ENCODE data around the gene ILKAP.

Gene ILKAP

DNA sequence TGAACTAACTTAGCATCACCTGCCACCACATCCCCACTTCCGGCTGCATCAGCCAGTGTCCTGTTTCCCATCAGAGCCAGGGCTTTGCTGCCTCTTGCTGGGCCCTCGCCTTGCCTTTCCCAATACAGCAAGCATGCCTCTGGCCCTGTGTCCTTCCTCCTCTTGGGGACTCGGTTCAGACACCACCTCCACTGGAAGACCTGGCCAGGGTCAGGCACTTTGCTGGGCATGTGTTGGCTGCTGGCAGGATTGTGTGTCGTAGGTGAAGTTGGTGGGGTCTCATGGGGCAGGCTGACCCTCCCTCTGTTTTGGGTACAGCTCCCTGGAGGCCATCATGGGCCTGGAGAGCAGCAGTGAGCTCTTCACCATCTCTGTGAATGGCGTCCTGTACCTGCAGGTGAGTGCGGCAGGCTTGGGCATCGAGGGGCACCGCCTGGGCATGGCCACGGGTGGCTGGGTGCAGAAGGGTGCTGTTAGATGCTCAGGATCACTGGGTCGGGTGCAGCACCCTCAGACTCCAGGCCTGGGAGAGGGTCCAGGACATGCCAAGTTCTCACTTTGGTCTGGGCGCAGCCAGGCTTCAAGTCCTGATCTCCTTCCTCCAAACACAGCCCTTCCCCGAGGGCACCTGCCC lies 38.1 kb downstream of the ILKAP start:
- Histone ChIP-seq H3K9me3 (ENCODE audit: control insufficient read depth in 2 of 2, low read length in 2 of 2) (no peaks in the 10 kb centered on the region), H3K4me3 (ENCODE audit: low read length in 2 of 2) (no peak overlapping the region), H3K27ac (ENCODE audit: low read depth in 2 of 2, low read length in 2 of 2) (no peak overlapping the region), H3K36me3 (ENCODE audit: control insufficient read depth in 2 of 2, insufficient read depth in 2 of 2, low read length in 2 of 2) (peaks cover 12 to 19% of the 10 kb centered on the region in 2 donors), H3K9ac (ENCODE audit: low read depth in 1 of 2, low read length in 2 of 2) (no peak overlapping the region), H3K4me1 (ENCODE audit: control insufficient read depth in 2 of 2, insufficient read depth in 2 of 2, low read length in 2 of 2) (no peaks in the 10 kb centered on the region), H3K27me3 (ENCODE audit: control insufficient read depth in 2 of 2, insufficient read depth in 2 of 2, low read length in 2 of 2) (peaks cover 2 to 8% of the 10 kb centered on the region in 2 donors)

- Histone ChIP-seq H3K9ac (ENCODE audit: low read depth in 1 of 2, low read length in 2 of 2) (no peak overlapping the region), H3K36me3 (ENCODE audit: control insufficient read depth in 2 of 2, insufficient read depth in 2 of 2, low read length in 2 of 2) (peaks cover 11 to 15% of the 10 kb centered on the region in 2 donors), H3K4me1 (ENCODE audit: control insufficient read depth in 2 of 2, insufficient read depth in 2 of 2, low read length in 2 of 2) (peaks cover 0 to 2% of the 10 kb centered on the region in 2 donors), H3K4me3 (ENCODE audit: low read length in 2 of 2) (no peak overlapping the region), H3K27me3 (ENCODE audit: control insufficient read depth in 2 of 2, insufficient read depth in 2 of 2, low read length in 2 of 2) (peaks cover 4 to 11% of the 10 kb centered on the region in 2 donors), H3K27ac (ENCODE audit: low read depth in 2 of 2, low read length in 2 of 2) (no peak overlapping the region), H3K9me3 (ENCODE audit: control insufficient read depth in 2 of 2, low read length in 2 of 2) (no peaks in the 10 kb centered on the region)
Observed at GRCh38 chr2:238164906-238165287, 38.6 kb downstream of the ILKAP start.

DNA sequence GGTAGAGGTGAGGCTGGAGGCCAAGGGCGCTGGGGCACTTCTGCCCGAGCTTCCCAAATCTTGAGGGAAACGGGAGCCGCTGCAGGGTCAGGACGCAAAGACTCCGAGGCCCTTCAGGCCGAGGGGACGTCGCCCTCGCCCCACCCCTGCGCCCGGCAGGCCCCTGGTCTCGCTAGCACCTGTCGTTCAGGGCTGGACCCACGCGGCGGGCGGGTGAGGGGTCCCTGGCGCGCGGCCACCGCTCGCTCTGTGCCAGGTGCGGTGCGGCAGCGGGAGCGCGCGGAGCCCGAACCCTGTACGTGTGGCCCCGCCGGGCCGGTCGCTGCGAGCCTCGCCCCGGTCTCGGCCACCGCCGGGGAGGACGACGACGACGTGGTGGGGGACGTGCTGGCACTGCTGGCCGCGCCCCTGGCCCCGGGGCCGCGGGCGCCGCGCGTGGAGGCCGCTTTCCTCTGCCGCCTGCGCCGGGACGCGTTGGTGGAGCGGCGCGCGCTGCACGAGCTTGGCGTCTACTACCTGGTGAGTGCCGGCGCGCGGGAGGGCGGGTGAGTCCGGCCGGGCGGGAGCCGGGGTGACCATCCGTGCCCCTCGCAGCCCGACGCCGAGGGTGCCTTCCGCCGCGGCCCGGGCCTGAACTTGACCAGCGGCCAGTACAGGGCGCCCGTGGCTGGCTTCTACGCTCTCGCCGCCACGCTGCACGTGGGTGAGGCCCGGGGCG lies 39.9 kb downstream of the ILKAP start:
- Histone ChIP-seq H3K27me3 (ENCODE audit: control insufficient read depth in 2 of 2, insufficient read depth in 2 of 2, low read length in 2 of 2) (peaks cover 7 to 19% of the 10 kb centered on the region in 2 donors), H3K4me3 (ENCODE audit: low read length in 2 of 2) (no peak overlapping the region), H3K9ac (ENCODE audit: low read depth in 1 of 2, low read length in 2 of 2) (no peak overlapping the region), H3K9me3 (ENCODE audit: control insufficient read depth in 2 of 2, low read length in 2 of 2) (no peaks in the 10 kb centered on the region), H3K36me3 (ENCODE audit: control insufficient read depth in 2 of 2, insufficient read depth in 2 of 2, low read length in 2 of 2) (peaks cover 1 to 5% of the 10 kb centered on the region in 2 donors), H3K4me1 (ENCODE audit: control insufficient read depth in 2 of 2, insufficient read depth in 2 of 2, low read length in 2 of 2) (peaks cover 0 to 2% of the 10 kb centered on the region in 2 donors), H3K27ac (ENCODE audit: low read depth in 2 of 2, low read length in 2 of 2) (no peak overlapping the region)

- H3K27me3 ChIP-seq (ENCODE audit: control insufficient read depth in 2 of 2, insufficient read depth in 2 of 2, low read length in 2 of 2) = peaks cover 7 to 19% of the 10 kb centered on the region in 2 donors
- H3K36me3 ChIP-seq (ENCODE audit: control insufficient read depth in 2 of 2, insufficient read depth in 2 of 2, low read length in 2 of 2) = peaks cover 0 to 4% of the 10 kb centered on the region in 2 donors
- no peak overlapping the region for H3K4me3 ChIP-seq (ENCODE audit: low read length in 2 of 2)
- peaks cover 3 to 8% of the 10 kb centered on the region in 2 donors for H3K4me1 ChIP-seq (ENCODE audit: control insufficient read depth in 2 of 2, insufficient read depth in 2 of 2, low read length in 2 of 2)
- H3K9me3 ChIP-seq (ENCODE audit: control insufficient read depth in 2 of 2, low read length in 2 of 2) = no peaks in the 10 kb centered on the region
- no peak overlapping the region for H3K9ac ChIP-seq (ENCODE audit: low read depth in 1 of 2, low read length in 2 of 2)
- no peak overlapping the region for H3K27ac ChIP-seq (ENCODE audit: low read depth in 2 of 2, low read length in 2 of 2)
Observed at GRCh38 chr2:238162846-238163441, 40.6 kb downstream of the ILKAP start.

DNA sequence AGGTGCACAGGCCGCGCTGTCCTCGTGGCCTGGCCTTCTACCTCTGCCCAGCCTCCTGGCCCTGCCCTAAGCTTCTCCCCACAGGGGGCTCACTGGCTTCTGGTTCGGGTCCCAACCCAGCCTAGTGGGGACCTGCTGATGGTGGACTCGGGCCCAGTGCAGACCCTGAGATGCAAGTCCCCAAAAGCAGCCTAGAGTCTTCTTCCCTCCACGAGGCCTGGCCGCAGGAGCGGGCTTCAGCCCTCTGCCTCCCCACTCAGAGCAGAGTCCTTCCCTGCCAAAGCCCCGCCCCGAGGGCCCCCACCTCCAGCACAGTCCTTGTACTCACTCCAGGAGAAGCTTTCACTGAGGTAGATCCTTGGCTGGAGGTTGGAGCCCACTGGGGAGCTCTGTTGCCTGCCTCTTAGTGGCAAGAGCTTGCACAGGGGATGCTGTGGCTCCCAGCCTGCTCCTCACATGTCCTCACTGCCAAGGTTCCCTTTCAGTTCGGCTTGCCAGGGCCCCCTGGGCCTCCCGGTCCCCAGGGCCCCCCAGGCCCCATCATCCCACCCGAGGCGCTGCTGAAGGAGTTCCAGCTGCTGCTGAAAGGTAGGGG lies 41.1 kb downstream of the ILKAP start:
- no peak overlapping the region for H3K27ac ChIP-seq (ENCODE audit: low read depth in 2 of 2, low read length in 2 of 2)
- H3K4me3 ChIP-seq (ENCODE audit: low read length in 2 of 2) = no peak overlapping the region
- H3K9me3 ChIP-seq (ENCODE audit: control insufficient read depth in 2 of 2, low read length in 2 of 2) = no peaks in the 10 kb centered on the region
- H3K4me1 ChIP-seq (ENCODE audit: control insufficient read depth in 2 of 2, insufficient read depth in 2 of 2, low read length in 2 of 2) = peaks cover 3 to 8% of the 10 kb centered on the region in 2 donors
- H3K9ac ChIP-seq (ENCODE audit: low read depth in 1 of 2, low read length in 2 of 2) = no peak overlapping the region
- H3K36me3 ChIP-seq (ENCODE audit: control insufficient read depth in 2 of 2, insufficient read depth in 2 of 2, low read length in 2 of 2) = no peaks in the 10 kb centered on the region
- H3K27me3 ChIP-seq (ENCODE audit: control insufficient read depth in 2 of 2, insufficient read depth in 2 of 2, low read length in 2 of 2) = peaks cover 7 to 19% of the 10 kb centered on the region in 2 donors

DNA sequence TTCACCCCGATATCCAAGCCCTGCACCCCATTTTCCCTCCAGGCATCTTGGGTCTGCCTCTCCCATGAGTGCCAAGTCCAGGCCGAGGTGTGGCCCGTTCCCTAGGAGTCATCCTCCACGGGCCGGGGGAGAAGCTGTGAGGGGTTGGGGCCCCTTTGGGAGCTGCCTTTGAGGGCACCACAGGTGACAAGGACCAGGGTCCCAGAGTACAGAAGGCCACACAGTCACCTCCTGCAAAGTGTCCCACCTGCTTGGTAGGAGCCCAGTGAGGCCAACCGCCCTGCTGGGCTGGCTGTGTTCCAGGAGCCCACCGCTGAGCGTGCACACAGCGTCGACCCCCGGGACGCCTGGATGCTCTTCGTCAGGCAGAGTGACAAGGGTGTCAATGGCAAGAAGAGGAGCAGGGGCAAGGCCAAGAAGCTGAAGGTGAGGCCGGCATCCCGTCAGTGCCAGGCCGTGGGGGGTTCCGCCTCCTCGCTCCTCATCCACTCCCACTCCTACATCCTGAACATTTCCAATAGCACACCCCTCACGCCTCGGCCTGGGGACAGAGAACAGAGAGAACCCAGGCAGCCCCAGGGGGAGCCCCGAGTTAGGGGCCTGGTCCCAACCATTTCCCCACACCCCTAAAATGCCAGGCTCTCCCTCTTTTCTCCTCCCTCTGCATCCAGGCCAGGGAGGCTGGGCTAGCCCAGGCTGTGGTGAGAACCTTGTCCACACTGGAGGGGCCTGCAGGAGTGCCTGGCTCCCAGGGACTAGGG lies 42.0 kb downstream of the ILKAP start:
- Histone ChIP-seq H3K27ac (ENCODE audit: low read depth in 2 of 2, low read length in 2 of 2) (no peak overlapping the region), H3K36me3 (ENCODE audit: control insufficient read depth in 2 of 2, insufficient read depth in 2 of 2, low read length in 2 of 2) (no peaks in the 10 kb centered on the region), H3K4me3 (ENCODE audit: low read length in 2 of 2) (no peak overlapping the region), H3K27me3 (ENCODE audit: control insufficient read depth in 2 of 2, insufficient read depth in 2 of 2, low read length in 2 of 2) (peaks cover 7 to 19% of the 10 kb centered on the region in 2 donors), H3K9ac (ENCODE audit: low read depth in 1 of 2, low read length in 2 of 2) (no peak overlapping the region), H3K4me1 (ENCODE audit: control insufficient read depth in 2 of 2, insufficient read depth in 2 of 2, low read length in 2 of 2) (peaks cover 3 to 8% of the 10 kb centered on the region in 2 donors), H3K9me3 (ENCODE audit: control insufficient read depth in 2 of 2, low read length in 2 of 2) (no peaks in the 10 kb centered on the region)

DNA sequence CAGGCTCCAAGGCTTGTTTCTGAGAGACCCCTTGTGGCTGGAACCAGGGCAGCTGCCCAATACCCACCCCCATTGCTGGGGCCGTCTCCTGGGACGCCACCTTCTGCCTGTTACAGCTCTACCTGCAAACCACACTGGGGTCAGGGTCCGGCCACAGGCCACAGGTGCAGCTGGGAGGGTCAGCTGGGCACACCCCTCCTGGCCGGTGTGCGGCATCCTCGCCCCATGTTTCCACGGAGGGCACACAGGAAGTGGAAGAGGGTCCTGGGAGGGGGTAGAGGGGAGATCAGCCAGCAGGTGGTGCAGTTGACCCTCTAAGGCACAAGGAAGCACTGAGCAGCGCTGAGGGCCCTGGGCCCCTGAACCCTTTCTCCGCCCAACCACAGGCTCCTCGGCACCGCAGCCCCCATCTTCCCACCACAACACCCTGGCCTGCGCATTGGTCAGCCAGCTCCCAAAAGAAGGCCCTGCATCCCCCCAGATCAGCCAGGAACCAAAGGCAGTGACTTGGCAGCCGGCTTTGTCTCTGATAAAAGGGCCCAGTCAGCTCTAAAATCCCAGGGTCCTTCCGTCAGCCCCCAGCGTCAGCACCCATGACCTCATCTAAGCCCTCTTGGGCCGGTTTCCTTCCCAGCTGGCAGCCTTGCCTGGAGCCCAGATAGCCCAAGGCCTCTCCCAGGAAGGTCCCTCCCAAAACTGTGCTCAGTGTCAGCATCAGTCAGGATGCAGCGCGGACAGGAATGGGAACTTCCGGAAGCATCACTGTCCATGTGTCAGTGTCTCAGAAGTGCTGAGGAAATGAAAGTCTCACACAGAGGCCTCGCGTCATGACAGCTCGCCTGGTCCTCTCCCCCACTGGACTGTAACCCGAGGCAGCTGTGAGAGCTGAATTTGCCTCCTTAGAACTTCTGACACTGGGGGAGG lies 43.0 kb downstream of the ILKAP start:
- peaks cover 7 to 19% of the 10 kb centered on the region in 2 donors for H3K27me3 ChIP-seq (ENCODE audit: control insufficient read depth in 2 of 2, insufficient read depth in 2 of 2, low read length in 2 of 2)
- H3K9me3 ChIP-seq (ENCODE audit: control insufficient read depth in 2 of 2, low read length in 2 of 2) = no peaks in the 10 kb centered on the region
- no peak overlapping the region for H3K27ac ChIP-seq (ENCODE audit: low read depth in 2 of 2, low read length in 2 of 2)
- H3K9ac ChIP-seq (ENCODE audit: low read depth in 1 of 2, low read length in 2 of 2) = no peak overlapping the region
- no peaks in the 10 kb centered on the region for H3K36me3 ChIP-seq (ENCODE audit: control insufficient read depth in 2 of 2, insufficient read depth in 2 of 2, low read length in 2 of 2)
- no peak overlapping the region for H3K4me3 ChIP-seq (ENCODE audit: low read length in 2 of 2)
- peaks cover 3 to 8% of the 10 kb centered on the region in 2 donors for H3K4me1 ChIP-seq (ENCODE audit: control insufficient read depth in 2 of 2, insufficient read depth in 2 of 2, low read length in 2 of 2)

- H3K36me3 ChIP-seq (ENCODE audit: control insufficient read depth in 2 of 2, insufficient read depth in 2 of 2, low read length in 2 of 2) = no peaks in the 10 kb centered on the region
- H3K4me1 ChIP-seq (ENCODE audit: control insufficient read depth in 2 of 2, insufficient read depth in 2 of 2, low read length in 2 of 2) = peaks cover 3 to 8% of the 10 kb centered on the region in 2 donors
- H3K9me3 ChIP-seq (ENCODE audit: control insufficient read depth in 2 of 2, low read length in 2 of 2) = no peaks in the 10 kb centered on the region
- no peak overlapping the region for H3K27ac ChIP-seq (ENCODE audit: low read depth in 2 of 2, low read length in 2 of 2)
- H3K27me3 ChIP-seq (ENCODE audit: control insufficient read depth in 2 of 2, insufficient read depth in 2 of 2, low read length in 2 of 2) = peaks cover 7 to 19% of the 10 kb centered on the region in 2 donors
- no peak overlapping the region for H3K9ac ChIP-seq (ENCODE audit: low read depth in 1 of 2, low read length in 2 of 2)
- no peak overlapping the region for H3K4me3 ChIP-seq (ENCODE audit: low read length in 2 of 2)
Observed at GRCh38 chr2:238159661-238160205, 43.8 kb downstream of the ILKAP start.

DNA sequence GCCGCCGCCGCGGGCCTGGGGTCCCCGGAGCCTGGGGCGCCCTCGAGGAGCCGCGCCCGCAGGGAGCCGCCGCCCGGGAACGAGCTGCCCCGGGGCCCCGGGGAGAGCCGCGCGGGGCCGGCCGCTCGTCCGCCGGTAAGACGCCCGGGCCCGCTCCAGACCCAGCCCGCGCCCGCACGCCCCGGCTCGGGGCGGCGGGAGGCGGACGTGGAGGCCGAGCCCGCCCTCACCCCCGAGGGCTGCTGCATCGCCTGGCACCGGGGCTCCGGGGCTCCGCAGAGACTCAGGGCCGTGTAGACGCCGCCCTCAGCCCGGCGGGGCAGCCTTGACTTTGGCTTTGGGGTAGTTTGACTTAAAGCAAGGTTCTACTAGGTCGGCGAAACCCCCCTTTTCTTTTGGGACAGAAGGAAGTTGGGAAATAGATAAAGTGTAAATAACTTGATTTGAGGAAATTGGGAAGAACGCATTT lies 44.4 kb downstream of the ILKAP start:
- Histone ChIP-seq H3K36me3 (ENCODE audit: control insufficient read depth in 2 of 2, insufficient read depth in 2 of 2, low read length in 2 of 2) (no peaks in the 10 kb centered on the region), H3K4me3 (ENCODE audit: low read length in 2 of 2) (peak overlapping the region; percentile 20 to 31), H3K4me1 (ENCODE audit: control insufficient read depth in 2 of 2, insufficient read depth in 2 of 2, low read length in 2 of 2) (peaks cover 3 to 8% of the 10 kb centered on the region in 2 donors), H3K27me3 (ENCODE audit: control insufficient read depth in 2 of 2, insufficient read depth in 2 of 2, low read length in 2 of 2) (peaks cover 5 to 19% of the 10 kb centered on the region in 2 donors), H3K27ac (ENCODE audit: low read depth in 2 of 2, low read length in 2 of 2) (no peak overlapping the region), H3K9ac (ENCODE audit: low read depth in 1 of 2, low read length in 2 of 2) (no peak overlapping the region), H3K9me3 (ENCODE audit: control insufficient read depth in 2 of 2, low read length in 2 of 2) (no peaks in the 10 kb centered on the region)
